ENCODE results near the gene P2RX1. TPM values are rescaled to one million over a fixed set of nuclear protein-coding genes. Genes with fewer than 3 reads are reported as not detected.

The P2RX1 gene
- total RNA-seq, 1 experiment from 2014 or later = not detected

- Histone ChIP-seq H2BK120ac (ENCODE audit: low read depth, low read length, poor library complexity, severe bottlenecking) (no peak overlapping the region), H3K79me2 (ENCODE audit: insufficient read depth, low read length) (no peaks in the 10 kb centered on the region), H3K56ac (ENCODE audit: insufficient read length, low read depth, low read length) (no peak overlapping the region), H4K5ac (ENCODE audit: insufficient read length, low read depth, low read length) (no peak overlapping the region), H3K4ac (ENCODE audit: low read depth, low read length) (no peak overlapping the region), H3K4me2 (ENCODE audit: insufficient read depth, insufficient read length, low read length) (no peak overlapping the region), H3K79me1 (ENCODE audit: insufficient read depth, low read depth, low read length, poor library complexity, severe bottlenecking) (no peaks in the 10 kb centered on the region), H2BK5ac (ENCODE audit: insufficient read length, low read length) (no peak overlapping the region), H2AK5ac (ENCODE audit: insufficient read length, low read length) (no peak overlapping the region), H3K9me3 (ENCODE audit: control insufficient read depth, low read depth, low read length) (no peaks in the 10 kb centered on the region), H3K27me3 (ENCODE audit: insufficient read depth, low read length) (no peaks in the 10 kb centered on the region), H2BK15ac (ENCODE audit: low read depth, low read length) (no peak overlapping the region), H3K27ac (ENCODE audit: insufficient read length, low read depth, low read length) (no peak overlapping the region), H3K23ac (ENCODE audit: insufficient read length, low read depth, low read length) (no peak overlapping the region), H2BK20ac (ENCODE audit: low read depth, low read length, poor library complexity, severe bottlenecking) (no peak overlapping the region), H3K23me2 (ENCODE audit: insufficient read length, low read depth, low read length, poor library complexity, severe bottlenecking) (no peaks in the 10 kb centered on the region), H4K91ac (ENCODE audit: insufficient read length, low read depth, low read length) (no peak overlapping the region), H4K20me1 (ENCODE audit: control insufficient read depth, insufficient read depth, insufficient read length) (no peaks in the 10 kb centered on the region), H2AFZ (ENCODE audit: low read length) (no peak overlapping the region), H4K8ac (replicated peaks; ENCODE audit: insufficient read length, low read depth, low read length) (no peak overlapping the region), H3K14ac (ENCODE audit: insufficient read depth, low read length) (no peak overlapping the region), H3K9ac (ENCODE audit: extremely low read depth, insufficient read length, low read length) (no peak overlapping the region), H2BK12ac (ENCODE audit: insufficient read length, low read depth, low read length) (no peak overlapping the region), H3T11ph (ENCODE audit: low read length) (no peak overlapping the region), H3K18ac (ENCODE audit: insufficient read length, low read depth, low read length) (no peak overlapping the region), H3K4me1 (ENCODE audit: insufficient read depth, low read length) (no peaks in the 10 kb centered on the region)
- H3K27me3 Mint-ChIP-seq (ENCODE audit: low read depth) = peaks cover 2% of the 10 kb centered on the region; the same call in 1 of the 2 replicates
- no peak overlapping the region; a peak in 1 of 5 replicates for H3K4me3 Mint-ChIP-seq
- no CpG with 5 or more reads among the region's 8 CpGs for WGBS (ENCODE audit: extremely low coverage, insufficient read length, low lambda C conversion rate)
- H3K36me3 Mint-ChIP-seq (ENCODE audit: insufficient read depth in 1 of 3, low read depth in 3 of 3) = no peaks in the 10 kb centered on the region
- H3K9me3 Mint-ChIP-seq = no peaks in the 10 kb centered on the region
- no peak for TF ChIP-seq CTCF (conservative IDR thresholded peaks at IDR 0.05)
- no peak for DNase-seq
- H3K4me1 Mint-ChIP-seq = peaks cover 7 to 25% of the 10 kb centered on the region in 2 experiments; a peak in 3 of 4 replicates
- no peak overlapping the region for H3K27ac Mint-ChIP-seq
These were observed 2.3 kb upstream of the P2RX1 start for GRCh38 chr17:3918372-3919122.
